ENCODE measurements around the gene MCM6.
"Not testable (repeated sequence)": the region's sequence is repeated elsewhere in the genome, so short reads cannot be mapped to it uniquely, and the experiment has no call there.

The MCM6 gene

DNA sequence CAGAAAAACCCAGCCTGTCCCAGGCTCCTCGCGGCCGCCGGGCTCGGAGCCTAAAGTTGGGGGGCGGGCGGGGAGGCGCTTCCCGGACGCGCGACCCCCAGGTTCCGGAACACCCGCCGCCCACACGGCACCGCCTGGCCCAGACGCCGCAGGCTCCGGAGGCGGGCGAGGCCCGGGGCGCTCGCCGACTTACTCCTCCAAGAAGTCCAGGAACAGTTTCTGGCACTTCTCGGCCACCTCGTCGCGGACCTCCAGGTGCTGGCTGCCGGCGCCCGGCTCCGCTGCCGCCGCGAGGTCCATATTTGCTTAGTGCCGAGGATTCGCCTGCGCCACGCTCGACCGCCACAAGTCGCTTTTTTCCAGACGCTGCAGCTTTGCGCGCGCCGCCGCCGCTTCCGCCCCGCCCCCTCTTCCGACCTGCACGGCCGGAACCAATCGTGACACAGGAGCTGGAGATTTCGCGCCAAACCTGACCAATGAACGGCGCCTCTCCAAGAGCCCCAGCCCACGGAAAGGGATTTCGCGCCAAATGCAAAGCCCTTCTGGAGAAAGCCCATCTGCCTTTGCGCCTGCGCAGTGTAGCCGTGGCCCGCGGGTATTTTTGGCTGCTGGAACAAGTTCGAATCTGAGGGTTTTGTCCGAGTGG, at the start of gene MCM6:
Gene MCM6, minus strand, starts transcription at position 378 of the 646 bp plus-strand sequence. Its CDS starts 78 bp downstream, at position 300.
- peak; percentile 99 for DNase-seq

DNA sequence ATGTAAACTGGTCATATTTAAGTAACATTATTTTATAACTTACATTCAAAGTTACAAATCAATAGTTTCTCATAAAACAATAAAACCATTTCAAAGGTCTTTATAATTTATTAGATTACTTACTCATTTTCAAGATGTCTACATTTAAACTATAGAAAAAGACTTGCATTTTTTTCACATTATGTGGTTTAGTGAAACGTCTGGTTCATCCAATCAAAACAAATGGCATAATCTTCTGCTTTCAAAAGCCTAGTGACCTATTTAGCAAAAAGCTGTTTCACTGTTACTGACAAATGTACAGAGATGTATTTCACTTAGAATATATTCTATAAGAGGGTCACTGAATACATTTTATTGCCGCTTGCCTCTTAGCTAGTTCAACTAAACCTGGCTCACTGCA, 49.3 kb upstream of the MCM6 start:
- no peak for DNase-seq

DNA sequence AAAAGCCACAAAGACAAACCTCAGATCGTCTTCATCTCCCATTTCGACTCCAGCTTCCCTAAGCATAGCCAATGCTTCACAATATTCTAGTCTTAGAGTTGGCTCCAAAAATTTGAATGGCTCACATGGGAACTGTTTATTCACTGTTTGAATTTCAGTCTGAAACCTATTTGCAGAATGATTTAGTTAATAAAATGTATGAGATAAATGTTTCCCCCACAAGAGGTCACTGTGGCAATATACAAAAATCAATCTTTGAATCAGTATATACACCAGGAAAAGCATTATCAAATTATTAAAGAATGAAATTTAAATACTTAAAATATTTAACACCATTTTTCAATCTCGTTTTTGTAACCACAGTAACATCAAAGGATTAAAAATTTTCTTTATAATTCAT, 40.0 kb upstream of the MCM6 start:
- DNase-seq, result no peak

DNA sequence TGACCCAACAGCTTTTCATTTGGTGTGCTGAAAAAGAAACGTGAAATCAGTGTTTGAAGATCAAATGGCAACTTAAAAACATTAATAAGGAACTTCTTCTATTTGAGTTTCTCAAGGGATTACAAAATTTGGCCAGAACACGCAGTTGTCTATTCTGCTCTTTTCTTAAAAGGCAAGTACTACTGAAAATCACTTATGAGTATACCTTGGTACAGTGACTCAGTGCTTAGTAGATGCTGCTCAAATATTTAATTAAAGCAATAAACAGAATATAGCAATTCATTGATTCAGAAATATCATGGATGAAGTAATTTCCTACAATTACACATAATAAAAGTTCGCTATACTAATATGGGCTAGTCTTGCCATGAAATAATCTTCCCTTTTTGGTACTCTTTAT, 38.2 kb upstream of the MCM6 start:
- DNase-seq, result no peak

DNA sequence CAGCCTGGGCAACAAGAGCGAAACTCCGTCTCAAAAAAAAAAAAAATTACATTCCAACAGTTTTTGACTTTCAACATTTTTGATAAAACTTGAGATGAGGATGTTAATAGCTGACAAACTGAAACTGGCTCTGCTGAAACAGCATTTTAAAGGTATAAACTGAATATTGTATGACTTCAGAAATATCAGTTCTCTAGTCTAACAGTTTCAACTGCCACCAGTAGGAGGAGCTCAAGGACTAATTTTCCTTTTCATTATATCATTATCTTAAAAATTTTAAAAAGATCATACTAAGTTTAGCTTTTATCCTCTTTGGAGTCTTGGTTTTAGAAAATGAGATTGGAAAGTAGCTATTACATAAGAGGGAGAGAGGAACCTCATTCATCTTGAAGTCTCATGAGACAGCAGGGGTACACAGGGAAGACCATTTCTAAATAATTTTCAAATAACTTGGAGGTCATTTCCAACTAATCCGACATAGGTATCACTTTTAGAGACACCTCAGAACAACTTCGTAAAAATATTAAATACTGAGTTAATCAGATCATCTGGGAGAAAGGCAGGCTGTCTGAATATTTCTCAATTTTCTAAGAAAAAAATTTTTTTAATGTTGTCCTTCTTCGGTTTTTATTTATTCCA, 37.6 kb upstream of the MCM6 start:
- no peak for DNase-seq

DNA sequence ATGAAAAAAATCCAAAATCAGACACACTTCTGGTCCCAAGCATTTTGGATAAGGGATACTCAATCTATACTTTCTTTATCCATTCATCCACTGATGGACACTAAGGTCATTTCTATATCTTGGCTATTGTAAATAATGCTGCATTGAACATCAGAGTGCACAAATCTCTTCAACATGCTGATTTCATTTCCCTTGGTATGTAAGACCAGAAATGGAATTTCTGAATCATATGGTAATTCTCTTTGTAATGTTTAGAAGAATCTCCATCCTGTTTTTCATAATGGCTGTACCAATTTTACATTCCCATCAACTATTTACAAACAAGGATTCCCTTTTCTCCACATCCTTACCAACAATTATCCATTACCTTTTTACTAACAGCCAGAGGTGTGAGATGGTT, 33.7 kb upstream of the MCM6 start:
- DNase-seq, result no peak

DNA sequence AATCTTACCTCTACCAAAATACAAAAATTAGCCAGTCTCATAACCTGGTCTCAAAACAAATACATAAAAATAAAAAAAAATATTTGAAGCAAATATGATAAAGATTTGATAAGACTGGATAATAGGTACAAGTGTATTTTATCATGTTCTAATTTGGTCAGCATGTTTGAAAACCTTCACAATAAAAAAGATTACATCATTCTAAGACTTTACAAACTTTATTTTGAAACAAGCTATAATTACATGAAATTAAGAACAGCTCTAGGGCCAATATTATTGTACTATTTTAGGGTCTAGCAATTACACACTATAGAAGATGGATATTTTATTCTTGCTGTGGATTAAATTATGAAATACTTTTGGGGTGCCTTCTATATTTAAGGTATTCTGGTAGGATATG, 29.4 kb upstream of the MCM6 start:
- DNase-seq, result no peak

DNA sequence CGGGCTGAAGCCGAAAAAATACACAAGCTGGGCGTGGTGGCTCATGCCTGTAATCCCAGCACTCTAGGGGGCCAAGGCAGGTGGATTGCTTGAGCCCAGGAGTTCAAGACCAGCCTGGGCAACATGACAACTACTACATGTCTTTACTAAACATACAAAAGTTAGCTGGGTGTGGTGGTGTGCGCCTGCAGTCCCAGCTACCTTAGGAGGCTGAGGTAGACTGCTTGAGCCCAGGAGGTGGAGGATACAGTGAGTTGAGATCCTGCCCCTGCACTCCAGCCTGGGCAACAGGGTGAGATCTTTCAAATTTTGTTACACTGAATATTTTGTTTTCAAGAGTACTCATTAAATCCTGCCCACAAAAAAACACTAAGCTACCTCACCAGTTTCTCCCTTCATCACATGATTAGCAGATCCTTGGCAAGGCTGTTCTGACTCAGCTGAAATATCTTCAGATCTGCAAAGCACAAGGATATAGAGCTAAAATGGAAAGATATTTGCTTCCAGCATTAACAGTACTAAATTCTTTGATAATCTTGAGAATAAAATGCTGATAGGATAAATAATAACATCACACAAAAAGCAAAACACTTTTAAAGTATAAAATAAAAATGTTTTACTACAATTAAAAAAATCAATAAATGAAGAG, 28.2 kb upstream of the MCM6 start:
- DNase-seq, result no peak

DNA sequence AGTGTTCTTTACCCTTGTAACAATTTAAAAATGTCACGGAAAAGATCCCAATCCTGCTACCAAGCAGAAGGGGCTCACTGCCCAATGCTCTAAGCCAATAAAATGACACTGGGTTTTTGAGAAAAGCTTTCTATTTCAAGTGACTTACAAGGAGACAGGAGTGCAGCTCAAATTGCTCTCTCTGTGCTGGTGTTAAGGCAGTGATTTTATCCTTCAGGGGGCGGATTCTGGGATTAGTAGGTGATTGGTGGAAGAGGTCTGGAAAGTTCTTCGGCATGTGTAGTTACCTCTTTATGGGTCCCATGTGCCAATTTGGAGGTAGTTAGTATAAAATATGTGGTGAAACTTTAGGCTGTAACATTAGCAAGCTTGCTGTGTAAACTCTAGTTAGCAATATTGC, 27.4 kb upstream of the MCM6 start:
- no peak for DNase-seq

DNA sequence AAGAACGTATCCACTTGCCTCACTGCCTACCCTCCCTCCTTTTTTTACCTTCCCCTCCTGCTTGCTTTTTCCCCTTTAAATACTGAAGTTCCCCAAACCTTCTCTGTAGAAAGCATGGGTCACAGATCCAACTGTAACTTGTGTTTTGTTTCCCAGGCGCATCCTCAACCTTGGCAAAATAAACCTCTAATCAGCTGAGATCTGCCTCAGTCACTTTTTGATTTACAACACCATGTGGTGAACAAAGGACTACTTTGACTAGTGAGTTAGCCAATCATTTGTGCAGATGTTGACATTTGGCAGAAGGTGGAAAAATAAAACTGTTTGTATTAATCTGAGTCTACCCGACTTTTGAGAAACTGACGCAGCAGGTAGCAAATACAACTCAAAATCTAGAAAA, 23.3 kb upstream of the MCM6 start:
- DNase-seq, result no peak

DNA sequence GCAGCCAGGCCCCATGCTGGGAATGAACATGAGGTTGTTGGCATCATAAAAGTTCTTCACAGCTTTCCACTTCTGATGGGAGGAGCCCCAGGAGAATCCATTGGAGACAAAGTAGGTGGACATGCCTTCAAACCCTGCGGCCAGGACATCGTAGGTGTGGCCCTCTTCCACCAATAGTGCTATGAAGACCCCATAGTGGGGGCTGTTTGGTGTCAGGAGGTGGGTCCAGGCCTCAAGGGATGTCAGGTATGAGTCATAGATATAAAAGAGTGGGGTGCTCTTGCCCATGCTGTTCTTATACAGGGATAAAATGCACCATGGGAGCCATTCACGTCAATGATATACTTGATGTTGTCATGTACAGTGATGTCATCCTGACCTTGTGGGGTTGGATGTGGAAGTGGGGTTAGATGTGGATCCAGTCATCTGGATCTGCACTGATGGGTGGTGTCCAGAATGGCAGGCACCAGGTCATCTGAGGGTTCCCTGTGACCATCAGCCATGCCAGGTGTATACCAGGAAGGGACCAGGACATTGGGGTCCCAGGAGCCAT, 22.1 kb upstream of the MCM6 start:
- DNase-seq, result no peak

DNA sequence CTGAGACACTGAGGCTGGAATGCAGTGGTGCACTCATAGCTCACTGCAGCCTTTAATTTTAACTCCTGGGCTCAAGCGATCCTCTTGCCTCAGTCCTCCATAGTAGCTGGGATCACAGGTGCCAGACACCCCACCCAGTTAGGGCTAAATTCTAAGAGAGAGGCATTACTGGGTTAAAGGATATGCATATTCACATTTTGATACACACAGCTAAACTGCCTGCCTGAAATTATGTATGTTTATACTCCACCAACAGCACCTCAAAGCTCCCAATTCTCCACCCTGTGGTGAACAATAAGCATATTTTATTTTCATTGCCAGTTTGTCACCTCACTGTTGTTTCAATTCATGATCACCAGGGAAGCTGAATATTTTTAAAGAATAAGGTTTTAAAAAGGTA, 18.7 kb upstream of the MCM6 start:
- no peak for DNase-seq

DNA sequence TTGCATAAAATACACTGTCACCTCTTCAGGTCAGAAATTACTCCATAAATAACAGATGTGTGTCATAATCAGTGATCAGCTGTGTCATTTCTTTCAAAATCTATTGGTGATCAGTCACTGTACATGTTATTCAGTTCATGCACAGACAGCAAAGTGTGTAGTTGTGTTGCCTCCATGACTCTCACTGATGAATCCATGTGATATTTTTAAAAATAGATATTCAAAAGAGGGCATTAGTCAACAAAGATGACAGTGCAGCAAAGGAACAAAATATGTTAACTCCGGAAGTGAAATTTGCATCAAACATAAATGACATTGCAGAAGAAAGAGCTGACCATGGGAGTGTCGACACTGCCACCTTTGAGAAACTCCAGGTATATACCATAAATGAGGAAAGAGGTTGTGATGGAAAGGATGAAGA, 17.1 kb upstream of the MCM6 start:
- no peak for DNase-seq

DNA sequence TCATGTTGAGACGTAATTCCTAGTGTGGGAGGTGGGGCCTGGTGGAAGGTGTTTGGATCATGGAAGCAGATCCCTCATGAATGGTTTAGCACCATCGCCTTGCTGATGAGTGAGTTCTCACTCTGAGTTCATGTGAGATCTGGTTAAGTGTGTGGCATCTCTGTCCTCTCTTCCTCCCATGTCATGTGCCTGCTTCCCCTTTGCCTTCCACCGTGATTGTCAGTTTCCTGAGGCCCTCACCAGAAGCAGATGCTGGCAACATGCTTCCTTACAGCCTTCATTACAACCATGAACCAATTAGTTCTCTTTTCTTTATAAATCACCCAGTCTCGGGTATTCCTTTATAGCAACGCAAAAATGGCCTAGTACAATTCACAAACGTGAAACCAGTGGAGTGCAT, 14.6 kb upstream of the MCM6 start:
- DNase-seq, result no peak

DNA sequence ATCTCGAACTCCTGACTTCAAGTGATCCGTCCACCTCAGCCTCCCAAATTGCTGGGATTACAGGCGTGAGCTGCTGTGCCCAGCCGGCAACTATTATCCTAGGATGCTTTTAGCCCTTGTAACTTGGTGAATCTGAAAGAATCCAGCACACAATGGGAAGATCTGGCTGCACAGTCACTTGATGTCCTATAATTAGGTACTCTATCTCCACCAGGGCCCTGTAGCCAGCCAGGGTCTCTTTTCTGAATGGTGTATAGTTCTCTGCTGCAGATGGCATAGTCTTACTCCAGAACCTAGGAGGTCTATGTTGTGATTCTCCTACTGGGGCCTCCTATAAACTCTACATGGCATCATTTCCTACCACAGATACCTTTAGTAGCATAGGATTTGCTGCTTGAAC, 13.9 kb upstream of the MCM6 start:
- no peak for DNase-seq

DNA sequence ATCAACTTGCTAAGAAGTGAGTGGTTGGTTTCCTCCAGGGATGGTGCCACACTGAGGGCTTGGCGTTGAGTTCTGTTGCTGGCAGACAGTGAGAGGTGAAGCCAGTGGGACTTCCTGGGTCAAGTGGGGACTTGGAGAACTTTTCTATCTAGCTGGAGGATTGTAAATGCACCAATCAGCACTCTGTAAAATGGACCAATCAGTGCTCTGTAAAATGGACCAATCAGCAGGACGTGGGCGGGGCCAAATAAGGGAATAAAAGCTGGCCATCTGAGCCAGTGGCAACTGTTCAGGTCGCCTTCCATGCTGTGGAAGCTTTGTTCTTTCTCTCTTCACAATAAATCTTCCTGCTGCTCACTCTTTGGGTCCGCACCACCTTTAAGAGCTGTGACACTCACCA, 12.3 kb upstream of the MCM6 start:
- not testable (repeated sequence) for DNase-seq

DNA sequence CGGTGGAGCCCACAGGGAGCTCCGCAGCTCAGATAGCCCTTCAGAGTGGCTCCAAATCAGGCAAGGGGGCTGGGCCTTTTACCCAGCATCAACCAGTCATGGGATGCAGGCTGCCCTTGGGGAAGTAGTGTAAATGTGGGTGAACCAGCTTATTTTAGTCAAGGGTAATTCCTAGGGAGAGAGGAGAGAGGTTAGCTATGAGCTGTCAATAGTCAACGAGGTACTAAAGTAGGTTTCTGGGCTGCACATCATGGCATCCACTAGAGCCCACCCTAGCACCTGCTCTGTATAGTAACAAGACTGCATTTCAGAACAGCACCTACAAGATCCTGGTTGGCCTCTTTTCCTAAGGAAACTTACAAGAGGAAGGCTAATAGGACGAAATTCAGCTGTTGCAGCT, 9.5 kb upstream of the MCM6 start:
- no peak for DNase-seq

DNA sequence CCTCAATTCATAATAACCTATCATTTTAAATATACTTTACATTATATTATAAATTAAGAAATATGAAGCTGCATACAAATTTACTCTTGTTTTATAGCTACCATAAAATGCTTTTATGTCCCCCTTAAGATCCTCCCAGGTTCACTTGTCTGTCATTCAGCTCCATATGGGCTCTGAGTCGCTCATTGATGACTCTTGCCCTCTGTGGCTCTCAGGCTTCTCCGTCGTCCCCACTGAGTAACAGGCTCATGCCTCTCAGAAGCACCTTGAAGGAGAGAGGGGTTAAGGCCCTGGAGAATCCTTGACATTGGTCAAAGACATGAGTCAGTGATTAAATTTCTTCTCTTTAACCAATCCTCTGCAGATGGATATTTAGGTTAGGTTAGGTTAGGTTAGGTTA, 6.2 kb upstream of the MCM6 start:
- DNase-seq, result no peak

DNA sequence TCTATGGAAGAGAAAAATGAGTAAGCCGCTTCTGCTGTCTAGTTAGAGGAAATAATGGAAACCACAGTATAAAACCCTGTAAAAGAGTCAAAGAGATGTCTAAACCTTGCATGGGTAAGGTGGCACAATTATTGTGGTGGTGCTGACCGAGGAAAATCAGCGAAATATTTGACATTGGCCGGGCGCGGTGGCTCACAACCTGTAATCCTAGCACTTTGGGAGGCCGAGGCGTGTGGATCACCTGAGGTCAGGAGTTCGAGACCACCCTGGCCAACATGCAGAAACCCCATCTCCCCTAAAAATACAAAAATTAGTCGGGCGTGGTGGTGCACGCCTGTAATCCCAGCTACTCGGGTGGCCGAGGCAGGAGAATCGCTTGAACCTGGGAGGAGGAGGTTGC, 527 bp upstream of the MCM6 start:
- DNase-seq, result not testable (repeated sequence)

DNA sequence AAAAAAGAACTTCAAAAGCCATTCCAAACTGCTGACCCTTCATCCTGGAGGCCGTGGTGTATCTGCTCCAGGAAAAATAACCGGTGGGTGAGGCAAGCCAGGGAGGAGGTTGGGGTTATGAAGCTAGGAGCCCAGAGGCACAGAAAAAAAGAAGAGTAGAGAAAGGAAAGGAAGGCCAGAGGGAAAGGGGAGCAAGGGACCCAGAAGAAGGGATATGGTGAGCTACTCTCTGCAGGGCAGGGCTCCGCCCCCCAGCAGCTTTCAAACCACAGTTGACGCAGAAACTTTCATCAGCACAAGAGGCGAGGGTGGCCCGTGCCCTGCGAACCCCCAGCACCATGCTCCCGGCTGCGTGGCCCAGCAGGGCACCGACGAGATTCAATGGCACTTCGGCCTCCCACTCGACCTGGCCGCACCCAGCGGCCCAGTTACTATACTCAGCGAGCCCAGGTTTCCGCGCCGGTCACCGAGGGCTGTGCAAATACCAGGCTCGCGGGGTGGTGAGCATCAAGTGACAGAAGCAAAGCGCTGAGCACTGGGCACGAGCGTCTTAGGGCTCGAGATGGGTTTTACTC, 665 bp downstream of the MCM6 start:
- DNase-seq, result peak; percentile 59

DNA sequence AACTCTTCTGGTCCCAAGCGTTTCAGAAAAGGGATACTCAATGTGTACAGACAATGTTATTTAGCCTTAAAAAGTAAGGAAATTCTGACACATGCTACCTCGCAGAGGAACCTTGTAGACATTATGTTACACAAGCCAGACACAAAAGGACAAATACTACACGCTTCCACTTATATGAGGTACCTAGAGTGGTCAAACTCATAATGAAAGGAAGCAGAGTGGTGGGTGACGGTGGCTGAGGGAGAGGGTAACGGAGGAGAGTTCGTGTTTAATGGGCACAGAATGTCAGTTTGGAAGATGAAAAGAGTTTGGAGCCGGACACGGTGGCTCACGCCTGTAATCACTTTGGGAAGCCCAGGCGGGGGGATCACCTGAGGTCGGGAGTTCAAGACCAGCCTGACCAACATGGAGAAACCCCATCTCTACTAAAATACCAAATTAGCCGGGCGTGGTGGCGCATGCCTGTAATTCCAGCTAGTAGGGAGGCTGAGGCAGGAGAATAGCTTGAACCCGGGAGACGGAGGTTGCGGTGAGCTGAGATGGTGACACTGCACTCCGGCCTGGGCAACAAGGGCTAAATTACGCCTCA, 1.4 kb downstream of the MCM6 start:
- DNase-seq, result no peak

DNA sequence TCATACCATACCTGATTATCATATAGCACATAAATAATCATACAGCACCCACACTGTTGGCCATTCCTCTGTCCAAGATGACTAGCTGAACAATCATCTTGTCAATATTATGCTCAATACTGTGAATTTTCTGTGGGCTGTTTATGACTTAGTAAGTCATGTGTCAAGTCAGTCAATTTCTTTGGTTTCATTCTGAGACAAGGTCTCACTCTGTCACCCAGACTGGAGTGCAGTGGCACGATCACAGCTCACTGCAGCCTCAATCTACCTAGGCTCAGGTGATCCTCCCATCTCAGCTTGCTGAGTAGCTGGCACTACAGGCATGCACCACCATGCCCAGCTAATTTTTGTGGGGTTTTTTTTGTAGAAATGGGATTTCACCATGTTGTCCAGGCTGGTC, 5.7 kb downstream of the MCM6 start:
- DNase-seq, result no peak

DNA sequence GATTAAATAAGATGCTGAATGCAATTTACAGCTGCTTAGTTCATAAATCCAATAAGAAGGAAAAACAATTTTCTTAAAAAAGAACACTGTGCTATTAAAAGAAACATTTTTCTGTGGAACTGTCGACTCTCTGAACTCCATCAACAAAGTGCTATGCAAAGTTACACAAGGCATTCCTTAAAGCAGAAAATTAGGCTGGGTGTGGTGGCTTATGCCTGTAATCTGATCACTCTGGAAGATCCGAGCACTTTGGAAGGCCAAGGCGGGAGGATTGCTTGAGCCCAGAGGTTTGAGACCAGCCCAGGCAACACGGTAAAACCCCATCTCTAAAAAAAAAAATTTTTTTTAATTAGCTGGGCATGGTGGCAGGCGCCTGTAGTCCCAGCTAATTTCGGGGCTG, 13.0 kb downstream of the MCM6 start:
- DNase-seq, result no peak

DNA sequence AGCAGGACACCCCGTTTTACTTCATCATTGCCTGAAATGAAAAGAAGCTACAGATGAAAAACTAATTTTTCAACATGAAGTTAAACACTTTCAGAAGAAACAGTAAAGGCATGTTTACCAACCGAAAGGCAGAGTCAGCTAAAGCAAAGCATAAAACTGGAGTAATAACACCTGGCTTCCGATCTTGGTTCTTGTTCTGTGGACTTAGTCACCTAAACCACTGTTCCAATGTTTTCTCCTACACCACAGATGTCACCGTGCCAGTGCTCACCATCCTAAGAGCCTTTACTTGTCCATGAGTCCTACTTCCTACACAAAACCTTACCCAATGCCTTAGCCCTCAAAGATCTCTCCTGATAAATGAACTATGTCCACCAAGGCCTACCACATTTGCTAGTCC, 13.5 kb downstream of the MCM6 start:
- DNase-seq, result no peak

All from left hindlimb (tissue), 1 donor.